ENCODE results near the gene TIMM29. TPM values are rescaled to one million over a fixed set of nuclear protein-coding genes. Genes with fewer than 3 reads are reported as not detected.

Gene TIMM29
- total and polyA plus RNA-seq, 2 experiments from 2014 or later: 20.3 to 57.5 TPM

- peaks cover 49% of the 10 kb centered on the region for H3K79me2 ChIP-seq (ENCODE audit: insufficient read depth)
Observed at GRCh38 chr19:10960314-10961072, 31.9 kb downstream of the TIMM29 start, which contains the start of gene SMARCA4. SMARCA4 (plus strand) TSS chr19:10961030; CDS start chr19:10984152, 23,122 bp downstream.

GRCh38 chr19:10961073-10961860 is 32.7 kb downstream of the TIMM29 start:
- Histone ChIP-seq H2AFZ (peak overlapping the region; percentile 76), H3K9ac (peak overlapping the region; percentile 91), H3K4me3 (peak overlapping the region; percentile 95), H3K9me2 (ENCODE audit: insufficient read depth) (no peaks in the 10 kb centered on the region), H3K27ac (peak overlapping the region; percentile 75), H3K36me3 (ENCODE audit: low read depth) (no peaks in the 10 kb centered on the region), H3K79me2 (ENCODE audit: insufficient read depth) (peaks cover 57% of the 10 kb centered on the region), H3K9me3 (ENCODE audit: low read depth) (no peaks in the 10 kb centered on the region), H3K27me3 (replicated peaks; ENCODE audit: insufficient read depth) (no peaks in the 10 kb centered on the region), H3K4me2 (ENCODE audit: unreplicated experiment) (peak overlapping the region; percentile 96), H3F3A (ENCODE audit: insufficient read depth) (peaks cover 7% of the 10 kb centered on the region; the same call in 1 of the 2 replicates), H3K4me1 (ENCODE audit: insufficient read depth) (no peaks in the 10 kb centered on the region; the same call in 1 of the 2 replicates), H4K20me1 (ENCODE audit: insufficient read depth) (no peaks in the 10 kb centered on the region)
- TF ChIP-seq EZH2 (IDR thresholded peaks at IDR 0.05; ENCODE audit: insufficient read depth, poor library complexity, severe bottlenecking) (no peak), EZH2phosphoT487 (IDR thresholded peaks at IDR 0.05; ENCODE audit: insufficient read depth, low read depth) (no peak)
- in situ Hi-C loops (cut with MboI): no loop called here
- DNase-seq: peak; percentile 71
- 0 to 4% methylated on average over 23 to 45 of the region's 92 CpGs for WGBS, 2 experiments (ENCODE audit: low coverage in 1 of 2, low lambda C conversion rate in 2 of 2, missing lambda C conversion rate in 2 of 2)

More at GRCh38 chr19:10960314-10961072, 31.9 kb downstream of the TIMM29 start, which contains the start of gene SMARCA4:
- Histone ChIP-seq H3K9ac (peak within 1 kb of the TSS; percentile 91), H3K4me3 (peak within 1 kb of the TSS; percentile 95), H3K4me2 (ENCODE audit: unreplicated experiment) (peak within 1 kb of the TSS; percentile 96), H2AFZ (peak within 1 kb of the TSS; percentile 80), H3K27me3 (replicated peaks; ENCODE audit: insufficient read depth) (no peaks in the 10 kb centered on the region), H3F3A (ENCODE audit: insufficient read depth) (peaks cover 7% of the 10 kb centered on the region; the same call in 1 of the 2 replicates), H3K36me3 (ENCODE audit: low read depth) (no peaks in the 10 kb centered on the region), H3K9me2 (ENCODE audit: insufficient read depth) (no peaks in the 10 kb centered on the region), H3K27ac (peak within 1 kb of the TSS; percentile 75), H4K20me1 (ENCODE audit: insufficient read depth) (no peaks in the 10 kb centered on the region), H3K4me1 (ENCODE audit: insufficient read depth) (no peaks in the 10 kb centered on the region; the same call in 1 of the 2 replicates), H3K9me3 (ENCODE audit: low read depth) (no peaks in the 10 kb centered on the region)
- TF ChIP-seq EZH2phosphoT487 (IDR thresholded peaks at IDR 0.05; ENCODE audit: insufficient read depth, low read depth): no peak
- no peak for TF ChIP-seq EZH2 (IDR thresholded peaks at IDR 0.05; ENCODE audit: insufficient read depth, poor library complexity, severe bottlenecking)
- in situ Hi-C loops (cut with MboI): no loop called here
- peak; percentile 99 for DNase-seq
- WGBS, 2 experiments (ENCODE audit: low coverage in 1 of 2, low lambda C conversion rate in 2 of 2, missing lambda C conversion rate in 2 of 2): 0 to 1% methylated on average over 53 to 78 of the region's 100 CpGs

- no peaks in the 10 kb centered on the region for H3K9me2 ChIP-seq (ENCODE audit: insufficient read depth)
- H4K20me1 ChIP-seq (ENCODE audit: insufficient read depth): no peaks in the 10 kb centered on the region
- H3K79me2 ChIP-seq (ENCODE audit: insufficient read depth): peaks cover 73% of the 10 kb centered on the region
- no peak for DNase-seq
- no peak overlapping the region for H3K27ac ChIP-seq
- WGBS, 2 experiments (ENCODE audit: low coverage in 1 of 2, low lambda C conversion rate in 2 of 2, missing lambda C conversion rate in 2 of 2): 75 to 79% methylated on average over 10 of the region's 10 CpGs
- no peaks in the 10 kb centered on the region; the same call in 1 of the 2 replicates for H3K4me1 ChIP-seq (ENCODE audit: insufficient read depth)
- peak overlapping the region; percentile 96 for H3K4me2 ChIP-seq (ENCODE audit: unreplicated experiment)
- H3K4me3 ChIP-seq: peak overlapping the region; percentile 95
- H2AFZ ChIP-seq: no peak overlapping the region
- TF ChIP-seq EZH2 (IDR thresholded peaks at IDR 0.05; ENCODE audit: insufficient read depth, poor library complexity, severe bottlenecking) (no peak), EZH2phosphoT487 (IDR thresholded peaks at IDR 0.05; ENCODE audit: insufficient read depth, low read depth) (no peak)
- peak overlapping the region; percentile 91; the same call in 1 of the 2 replicates for H3K9ac ChIP-seq
- no peaks in the 10 kb centered on the region for H3K9me3 ChIP-seq (ENCODE audit: low read depth)
- no peaks in the 10 kb centered on the region for H3K27me3 ChIP-seq (replicated peaks; ENCODE audit: insufficient read depth)
- peaks cover 7% of the 10 kb centered on the region; the same call in 1 of the 2 replicates for H3F3A ChIP-seq (ENCODE audit: insufficient read depth)
- in situ Hi-C loops (cut with MboI): no loop called here
- H3K36me3 ChIP-seq (ENCODE audit: low read depth): no peaks in the 10 kb centered on the region
Observed at GRCh38 chr19:10962863-10963262, 34.3 kb downstream of the TIMM29 start.

DNA sequence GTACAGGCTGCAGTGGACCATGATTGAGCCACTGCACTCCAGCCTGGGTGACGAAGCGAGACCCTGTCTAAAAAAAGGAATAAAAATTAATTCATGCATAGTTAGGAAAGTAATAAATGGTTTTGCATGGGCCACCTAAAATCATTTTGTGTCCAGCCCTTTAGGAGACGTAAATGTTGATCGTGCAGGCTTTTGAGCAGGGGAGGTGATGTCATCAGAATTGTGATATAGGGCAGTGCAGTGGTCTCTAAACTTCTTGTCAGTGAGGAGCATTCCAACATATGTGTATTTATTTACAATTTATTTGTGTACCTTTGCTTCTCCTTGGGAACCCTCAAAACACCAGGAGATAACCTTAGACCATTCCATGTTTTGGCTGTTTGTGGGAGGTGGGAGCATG is 35.3 kb downstream of the TIMM29 start:
- TF ChIP-seq EZH2phosphoT487 (IDR thresholded peaks at IDR 0.05; ENCODE audit: insufficient read depth, low read depth): no peak
- no peak for TF ChIP-seq EZH2 (IDR thresholded peaks at IDR 0.05; ENCODE audit: insufficient read depth, poor library complexity, severe bottlenecking)
- Histone ChIP-seq H3K79me2 (ENCODE audit: insufficient read depth) (peaks cover 83% of the 10 kb centered on the region), H3K9me3 (ENCODE audit: low read depth) (no peaks in the 10 kb centered on the region), H3K27ac (no peak overlapping the region), H3F3A (ENCODE audit: insufficient read depth) (peaks cover 7% of the 10 kb centered on the region; the same call in 1 of the 2 replicates), H4K20me1 (ENCODE audit: insufficient read depth) (0 out of 2 replicates have a peak, but pooled peaks cover 3% of the 10 kb centered on the region), H3K4me3 (no peak overlapping the region), H2AFZ (no peak overlapping the region), H3K9ac (no peak overlapping the region), H3K4me1 (ENCODE audit: insufficient read depth) (no peaks in the 10 kb centered on the region; the same call in 1 of the 2 replicates), H3K4me2 (ENCODE audit: unreplicated experiment) (no peak overlapping the region), H3K9me2 (ENCODE audit: insufficient read depth) (no peaks in the 10 kb centered on the region), H3K27me3 (replicated peaks; ENCODE audit: insufficient read depth) (no peaks in the 10 kb centered on the region), H3K36me3 (ENCODE audit: low read depth) (no peaks in the 10 kb centered on the region)
- in situ Hi-C loops (cut with MboI): no loop called here
- DNase-seq: no peak
- 87 to 97% methylated on average over 4 of the region's 4 CpGs for WGBS, 2 experiments (ENCODE audit: low coverage in 1 of 2, low lambda C conversion rate in 2 of 2, missing lambda C conversion rate in 2 of 2)

Measured in GM23248 (cell line).